Stimulated activated CD8-positive, alpha-beta memory T cell treated with anti-CD3 and anti-CD28 coated beads, Interleukin-7, amount 100 ng/mL, for 24 hours (primary cell): ENCODE results near the gene UBE2D1.

ENCODE experiments used
- DNase-seq: peaks from one replicate; pipeline ENCODE4 v3.0.0-alpha.2; 2020; ENCODE audit warnings: low read depth

UBE2D1 gene

DNA sequence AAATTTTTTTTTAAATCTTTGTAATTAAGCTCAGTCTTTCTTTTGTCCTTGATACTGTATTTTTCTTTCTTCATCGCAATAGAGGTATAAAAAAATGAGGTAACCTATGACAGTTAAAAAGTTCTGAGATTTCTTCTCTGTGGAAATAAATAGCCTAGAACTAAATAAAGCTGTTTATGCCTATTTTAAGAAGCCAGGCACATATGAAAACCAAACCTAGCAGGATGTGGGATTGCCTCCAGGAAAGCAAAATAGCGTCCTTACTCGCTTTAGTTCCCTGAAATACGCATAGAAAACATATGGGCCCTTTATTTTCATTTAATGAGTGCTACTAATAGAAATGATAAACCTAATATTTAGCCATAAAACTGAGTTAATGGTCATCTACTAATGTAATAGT, 6.6 kb downstream of the UBE2D1 start:
- DNase-seq: no peak

DNA sequence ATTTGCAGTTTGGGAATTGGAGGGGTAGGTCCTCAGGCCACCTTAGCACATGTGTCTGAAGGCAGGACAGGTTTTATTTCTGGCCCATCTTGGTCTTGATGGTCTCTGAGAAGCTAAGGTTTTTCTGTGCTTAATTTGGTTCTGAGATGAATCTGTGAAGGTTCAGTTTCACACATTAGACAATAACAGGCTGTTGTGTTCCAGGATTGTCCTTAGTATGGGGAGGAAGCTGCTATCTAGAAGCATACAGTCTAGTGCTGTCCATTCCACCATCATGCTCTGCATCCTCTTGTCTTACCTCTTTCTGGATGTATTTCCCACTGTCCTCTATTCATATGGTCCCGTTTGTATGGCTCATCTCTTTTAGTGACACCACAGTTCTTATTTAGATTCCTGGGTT, 7.1 kb downstream of the UBE2D1 start:
- no peak for DNase-seq

DNA sequence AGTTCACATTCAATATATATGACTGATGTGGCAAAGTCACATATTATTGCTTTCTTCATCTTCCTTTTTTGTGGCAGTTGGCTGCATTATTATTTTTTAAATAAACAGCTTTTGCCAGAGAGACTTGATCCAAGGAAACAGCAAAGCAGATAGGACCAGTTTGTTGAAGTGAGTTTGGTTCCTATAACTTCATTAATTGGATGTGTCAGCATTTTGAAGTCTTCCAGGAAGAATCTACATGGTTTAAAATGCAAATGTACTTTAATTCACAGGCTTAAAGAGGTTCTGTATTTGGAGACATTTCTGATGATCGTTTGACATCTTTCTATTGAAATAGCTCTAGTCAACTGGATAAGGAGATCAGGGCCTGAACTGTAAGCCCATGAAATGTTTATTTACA, 13.2 kb downstream of the UBE2D1 start:
- no peak for DNase-seq

DNA sequence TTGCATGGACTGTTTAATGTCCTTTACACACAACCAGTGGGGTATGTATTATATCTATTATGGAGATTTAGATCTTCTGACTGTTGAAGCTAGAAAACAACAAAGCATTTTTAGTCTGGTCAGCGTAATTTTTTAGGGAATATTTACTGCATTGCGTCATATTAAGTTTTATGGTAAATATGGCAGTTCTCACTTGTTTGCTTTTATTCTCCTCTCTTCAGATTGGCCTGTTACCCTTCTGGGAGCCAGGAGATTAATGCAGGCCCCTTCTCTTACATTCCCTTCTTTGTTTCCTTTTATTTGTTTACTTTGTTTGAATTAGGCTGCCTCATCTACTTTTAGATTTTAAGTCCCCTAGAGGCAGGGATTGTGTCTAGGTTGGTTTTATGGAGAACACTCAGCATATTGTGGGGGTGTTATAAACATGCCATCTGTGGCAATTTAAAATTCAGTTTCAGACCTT, 13.8 kb downstream of the UBE2D1 start:
- no peak for DNase-seq

DNA sequence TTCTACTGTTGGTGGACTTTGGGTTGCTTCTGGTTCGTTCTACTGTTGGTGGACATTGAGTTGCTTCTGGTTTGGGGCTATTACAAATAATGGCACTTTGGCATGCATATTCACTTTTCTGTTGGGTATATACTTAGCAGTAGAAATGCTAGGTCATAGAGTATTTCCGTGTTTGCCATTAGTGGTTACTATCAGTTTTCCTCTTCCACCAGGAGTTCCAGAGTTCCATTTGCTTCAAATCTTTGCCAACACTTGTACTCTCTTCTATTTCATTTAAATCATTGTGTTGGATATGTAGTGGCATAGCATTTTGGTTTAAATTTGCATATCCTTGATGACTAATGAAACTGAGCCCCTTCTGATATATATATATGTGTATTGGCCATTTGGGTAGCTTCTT, 15.2 kb downstream of the UBE2D1 start:
- no peak for DNase-seq

DNA sequence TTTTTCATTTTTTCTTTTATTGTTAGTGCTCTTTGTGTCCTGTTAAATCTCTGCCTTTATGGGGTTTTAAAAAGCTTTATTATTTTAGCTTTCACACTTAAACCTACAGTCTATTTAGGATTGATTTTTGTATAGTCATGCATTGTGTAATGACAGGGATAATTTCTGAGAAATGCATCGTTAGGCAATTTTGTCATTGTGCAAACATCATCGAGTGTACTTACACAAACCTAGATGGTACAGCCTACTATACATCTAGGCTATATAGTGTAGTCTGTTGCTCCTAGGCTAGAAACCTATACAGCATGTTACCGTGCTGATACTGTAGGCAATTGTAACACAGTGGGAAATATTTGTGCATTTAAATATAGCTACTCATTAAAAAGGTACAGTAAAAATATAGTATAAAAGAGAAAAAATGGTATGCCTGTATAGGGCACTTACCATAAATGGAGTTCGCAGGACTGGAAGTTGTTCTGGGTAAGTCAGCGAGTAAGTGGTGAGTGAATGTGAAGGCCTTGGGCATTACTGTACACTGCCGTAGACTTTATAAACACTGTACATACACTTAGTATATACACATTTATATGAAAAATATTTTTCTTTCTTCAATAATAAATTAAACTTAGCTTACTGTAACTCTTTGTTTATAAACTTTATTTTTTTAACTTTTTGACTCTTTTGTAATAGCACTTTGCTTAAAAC, 16.0 kb downstream of the UBE2D1 start:
- no peak for DNase-seq

DNA sequence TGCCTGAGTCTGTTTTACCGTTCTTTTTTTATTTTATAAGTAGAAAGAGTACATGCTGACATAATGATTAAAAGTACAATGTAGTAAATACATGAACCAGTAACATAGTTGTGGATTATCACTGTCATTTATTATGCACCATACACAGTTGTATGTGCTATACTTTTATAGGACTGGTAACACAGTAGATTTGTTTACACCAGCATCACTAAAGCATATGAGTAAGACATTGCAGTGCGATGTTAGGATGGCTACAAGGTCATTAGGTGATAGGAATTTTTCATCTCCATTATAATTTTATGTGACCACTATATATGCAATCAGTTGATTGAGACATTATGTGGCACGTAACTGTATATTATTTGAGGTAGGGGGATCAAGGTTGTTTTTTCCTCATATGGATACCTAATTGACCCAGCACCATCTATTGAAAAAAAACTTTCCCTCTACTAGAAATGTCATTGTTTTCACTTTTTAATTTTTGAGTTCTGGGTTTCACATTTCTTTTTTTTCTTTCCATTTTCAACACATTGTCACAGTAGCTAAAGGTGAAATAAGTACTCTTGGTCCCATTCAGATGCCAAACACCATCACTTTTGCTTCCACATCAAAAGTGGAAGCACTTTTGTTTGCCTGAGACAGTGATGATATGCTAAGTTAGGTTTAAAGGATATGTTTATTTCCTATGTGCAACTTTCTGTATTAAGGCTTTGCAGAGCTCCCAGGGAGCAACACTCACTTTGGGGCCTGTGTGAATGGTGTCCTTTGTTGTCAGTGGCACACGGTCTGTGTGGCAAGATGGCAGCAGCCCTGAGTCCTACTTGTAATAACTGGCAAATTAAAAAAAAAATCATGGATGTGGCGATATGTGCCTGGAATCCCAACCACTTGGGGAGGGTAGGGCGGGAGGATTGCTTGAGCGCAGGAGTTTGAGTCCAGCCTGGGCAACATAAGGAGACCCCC, 17.1 kb downstream of the UBE2D1 start:
- no peak for DNase-seq

DNA sequence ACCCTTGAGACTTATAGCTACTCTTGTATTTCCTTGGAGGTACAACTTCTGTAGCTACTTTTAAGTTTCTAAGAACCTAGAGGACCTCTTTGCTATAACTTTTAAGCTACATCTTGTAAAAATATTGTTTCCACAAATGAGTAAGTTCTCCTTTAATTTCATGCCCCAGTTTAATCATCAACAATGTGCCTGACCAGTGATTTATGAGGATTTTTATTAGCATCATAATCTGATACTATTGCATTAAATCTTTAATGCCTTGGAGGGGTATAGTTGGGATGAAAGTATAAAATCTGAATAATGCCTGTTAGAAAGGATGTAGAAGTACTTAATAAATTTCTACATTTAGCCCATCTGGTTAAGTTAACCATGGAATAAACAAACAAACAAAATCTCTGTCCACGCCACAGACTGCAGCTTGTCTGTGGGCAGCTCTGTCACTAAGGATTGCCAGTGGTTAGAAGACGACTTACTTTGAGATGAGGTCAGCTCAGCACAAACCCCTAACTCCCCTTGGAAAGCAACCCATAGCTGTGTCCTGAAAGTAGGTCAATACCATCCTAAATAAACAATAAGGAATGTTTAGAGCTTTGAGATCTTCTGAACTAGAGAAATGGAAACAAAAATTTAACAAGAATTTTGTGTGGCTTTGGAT, 18.3 kb downstream of the UBE2D1 start:
- DNase-seq: no peak

DNA sequence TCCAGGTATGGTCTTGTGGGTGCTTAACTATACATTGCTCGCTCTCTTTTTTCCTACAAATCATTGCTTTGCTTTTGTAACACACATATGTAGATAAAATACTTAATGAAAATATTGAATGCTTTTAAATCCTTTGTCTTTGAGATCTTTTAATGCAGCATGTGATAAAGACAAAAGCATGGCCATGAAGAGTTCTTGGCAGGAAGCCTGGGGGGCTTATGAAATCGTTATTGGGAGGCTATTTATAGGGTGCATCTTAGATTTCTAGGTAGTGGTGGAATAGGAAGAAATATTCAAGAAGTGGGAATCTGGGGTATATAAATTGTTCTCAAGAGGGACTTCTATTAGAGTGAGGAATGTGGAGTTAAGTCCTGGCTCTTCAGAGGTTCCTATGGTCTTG, 21.9 kb downstream of the UBE2D1 start:
- DNase-seq: no peak

DNA sequence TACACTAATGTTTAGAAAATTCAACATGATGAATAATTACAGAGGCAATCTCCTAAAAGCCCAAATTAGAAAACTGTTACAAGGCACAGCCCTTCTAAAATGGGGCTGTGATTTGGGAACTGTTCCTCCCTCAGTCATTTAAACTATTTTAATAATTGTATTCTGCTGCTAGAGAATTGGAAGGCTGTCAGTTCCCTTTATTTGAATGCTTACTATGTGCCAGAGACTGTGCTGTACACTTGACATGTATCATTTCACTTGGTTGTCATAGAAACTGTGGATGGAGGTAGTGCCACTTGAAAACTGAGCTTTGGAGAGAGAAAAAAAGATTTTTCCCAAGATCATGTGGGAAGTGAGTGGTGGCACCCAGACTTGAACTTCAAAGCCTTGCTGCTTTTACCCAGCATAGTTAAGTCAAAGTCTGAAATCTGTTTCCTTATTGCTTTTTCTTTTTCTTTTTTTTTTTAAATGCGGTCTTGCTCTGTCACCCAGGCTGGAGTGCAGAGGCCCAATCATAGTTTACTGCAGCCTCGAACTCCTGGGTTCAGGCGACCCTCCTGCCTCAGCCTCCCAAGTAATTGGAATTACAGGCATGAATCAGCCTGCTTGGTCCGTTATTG, 23.6 kb downstream of the UBE2D1 start:
- DNase-seq: no peak

DNA sequence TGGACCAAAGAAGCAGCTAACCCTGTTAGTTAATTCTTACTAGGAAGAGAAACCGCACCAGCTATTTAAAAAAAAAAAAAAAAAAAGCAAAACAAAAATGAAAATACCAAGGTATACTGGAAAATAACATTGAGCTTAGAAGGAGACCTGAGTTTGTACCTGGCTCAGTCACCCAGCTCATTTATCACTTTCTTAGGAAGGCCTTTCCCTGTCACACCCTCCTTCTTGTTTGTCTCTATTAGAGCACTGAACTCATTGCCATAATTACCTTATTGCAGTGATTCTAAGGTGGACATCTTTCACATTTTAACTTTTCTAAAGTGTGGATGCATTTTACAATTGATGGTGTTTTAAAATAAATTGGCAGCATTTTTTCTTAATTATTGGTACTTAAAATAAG, 24.1 kb downstream of the UBE2D1 start:
- no peak for DNase-seq

DNA sequence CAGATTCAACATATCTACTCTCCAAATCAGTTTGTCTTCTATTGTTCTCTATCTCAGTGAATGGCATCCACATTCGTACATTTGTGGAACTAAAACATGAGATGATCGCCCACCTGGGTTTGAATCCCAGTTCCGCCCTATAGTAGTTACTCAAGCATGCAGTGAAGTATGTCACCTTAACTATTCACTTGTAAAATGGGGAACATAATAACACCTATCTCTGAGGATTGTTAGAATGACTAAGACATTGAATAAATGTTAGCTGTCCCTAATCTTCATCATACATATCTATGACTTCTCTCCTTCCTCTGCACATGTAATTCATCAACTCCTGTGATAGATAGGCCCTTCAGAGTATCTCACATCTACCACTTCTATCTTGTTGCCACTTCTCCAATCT, 24.7 kb downstream of the UBE2D1 start:
- DNase-seq: no peak

DNA sequence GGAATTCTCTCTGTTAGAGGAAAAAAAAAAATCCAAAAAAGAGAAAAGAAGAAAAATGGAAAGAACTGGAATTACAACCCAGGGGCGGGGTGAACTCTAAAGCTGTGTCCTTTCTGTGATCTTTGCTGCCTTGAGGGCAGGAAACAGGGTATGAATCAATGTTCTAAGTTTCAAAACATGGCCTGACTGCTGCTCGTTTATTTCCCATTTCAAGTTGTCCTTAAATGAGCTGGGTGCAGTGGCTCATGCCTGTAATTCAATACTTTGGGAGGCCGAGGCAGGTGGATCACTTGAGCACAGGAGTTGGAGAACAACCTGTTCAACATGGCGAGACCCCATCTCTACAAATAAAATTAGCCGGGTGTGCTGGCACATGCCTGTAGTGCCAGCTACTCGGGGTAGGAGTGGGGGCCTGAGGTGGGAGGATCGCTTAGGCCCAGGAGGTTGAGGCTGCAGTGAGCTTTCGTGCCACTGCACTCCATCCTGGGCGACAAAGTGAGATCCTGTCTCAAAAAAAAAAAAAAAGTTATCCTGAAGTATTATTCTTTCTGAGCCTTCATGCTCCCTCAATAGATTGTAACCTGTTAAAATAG, 25.7 kb downstream of the UBE2D1 start:
- no peak for DNase-seq

DNA sequence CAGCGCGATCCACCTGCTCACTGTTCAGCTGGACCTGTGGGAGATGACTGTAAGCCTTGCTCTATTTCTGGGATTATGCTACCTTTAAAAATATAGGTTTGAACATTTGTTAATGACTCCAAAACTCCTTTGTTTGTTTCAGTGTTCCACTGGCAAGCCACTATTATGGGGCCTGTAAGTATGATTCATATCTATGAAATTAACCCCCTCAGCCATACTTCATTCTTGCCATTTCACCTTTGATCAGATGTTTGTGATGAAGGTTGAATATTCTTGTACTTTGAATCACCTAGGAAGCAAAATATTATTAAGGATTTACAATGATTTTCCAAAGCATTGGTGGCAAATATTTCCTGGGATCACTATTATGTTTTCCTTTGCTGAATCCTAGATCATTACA, 26.5 kb downstream of the UBE2D1 start:
- DNase-seq: no peak

DNA sequence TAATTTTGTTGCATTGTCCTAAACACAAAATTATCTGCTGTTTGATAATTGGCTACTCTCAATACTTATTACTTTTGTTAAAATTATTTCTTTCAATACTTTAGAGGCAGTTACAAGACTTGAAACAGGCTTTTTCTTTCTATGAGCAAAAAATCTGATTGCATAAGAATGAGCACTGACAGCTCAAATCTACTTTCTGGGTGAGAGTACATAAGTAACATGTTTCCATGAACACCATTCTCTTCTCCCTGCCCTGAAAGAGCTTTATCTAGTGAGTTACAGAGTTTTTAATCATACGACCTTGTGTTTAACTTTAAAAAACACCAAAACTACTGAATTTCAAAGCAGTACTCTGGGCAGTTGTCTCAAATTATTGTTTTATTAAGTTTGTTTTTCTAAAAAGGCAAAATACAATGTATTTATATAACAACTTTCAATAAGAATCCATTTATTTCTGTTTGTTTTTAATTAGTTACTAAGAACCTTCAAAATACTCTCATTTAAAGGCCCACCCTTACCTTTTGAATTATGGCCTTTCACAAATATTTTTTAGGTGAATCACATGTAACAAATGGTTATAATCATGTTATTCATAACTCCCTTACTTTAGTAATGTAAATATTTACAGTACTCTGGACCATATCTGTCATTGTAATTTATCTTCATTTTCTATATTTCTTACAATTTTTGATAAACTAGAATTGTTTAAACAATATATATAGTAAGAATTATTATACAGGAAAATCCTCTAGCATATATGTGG, 27.4 kb downstream of the UBE2D1 start:
- DNase-seq: no peak

DNA sequence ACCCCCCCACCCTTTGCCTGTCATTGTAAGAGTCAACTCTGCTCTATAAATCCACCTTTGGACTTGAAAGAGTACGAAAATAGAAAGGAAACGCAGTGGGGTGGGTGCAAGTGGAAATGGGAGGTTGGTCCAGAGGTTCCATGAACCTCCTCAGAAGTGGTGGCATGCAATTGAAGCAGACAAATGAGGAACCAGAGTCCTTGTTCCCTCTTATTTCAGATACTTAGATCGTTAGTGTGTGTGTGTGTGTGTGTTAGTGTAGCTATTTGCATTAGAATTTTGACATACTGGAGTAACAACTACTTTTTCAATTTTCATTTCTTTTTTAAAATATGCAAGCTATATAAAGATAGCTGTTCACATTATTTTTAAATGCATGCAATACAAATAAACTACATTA, 32.3 kb downstream of the UBE2D1 start:
- no peak for DNase-seq

DNA sequence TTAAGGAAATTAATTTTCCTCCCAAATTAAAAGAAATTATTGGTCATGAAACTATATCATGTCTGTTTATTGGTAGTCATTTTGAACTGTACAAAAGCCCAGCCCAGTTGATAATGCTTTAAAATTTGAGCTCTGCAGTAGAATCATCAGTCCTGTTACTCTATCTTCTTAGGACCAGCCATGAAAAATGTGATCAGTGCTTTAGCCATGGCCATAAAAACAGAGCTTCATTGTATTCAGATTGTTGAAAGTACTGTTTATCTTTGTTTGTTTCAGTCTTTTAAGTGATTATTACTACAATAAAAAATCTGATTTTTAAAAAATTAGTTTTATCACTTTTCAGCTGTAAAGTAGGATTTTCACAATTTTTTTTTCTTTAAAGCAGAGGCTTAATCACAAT, 36.7 kb downstream of the UBE2D1 start:
- no peak for DNase-seq

DNA sequence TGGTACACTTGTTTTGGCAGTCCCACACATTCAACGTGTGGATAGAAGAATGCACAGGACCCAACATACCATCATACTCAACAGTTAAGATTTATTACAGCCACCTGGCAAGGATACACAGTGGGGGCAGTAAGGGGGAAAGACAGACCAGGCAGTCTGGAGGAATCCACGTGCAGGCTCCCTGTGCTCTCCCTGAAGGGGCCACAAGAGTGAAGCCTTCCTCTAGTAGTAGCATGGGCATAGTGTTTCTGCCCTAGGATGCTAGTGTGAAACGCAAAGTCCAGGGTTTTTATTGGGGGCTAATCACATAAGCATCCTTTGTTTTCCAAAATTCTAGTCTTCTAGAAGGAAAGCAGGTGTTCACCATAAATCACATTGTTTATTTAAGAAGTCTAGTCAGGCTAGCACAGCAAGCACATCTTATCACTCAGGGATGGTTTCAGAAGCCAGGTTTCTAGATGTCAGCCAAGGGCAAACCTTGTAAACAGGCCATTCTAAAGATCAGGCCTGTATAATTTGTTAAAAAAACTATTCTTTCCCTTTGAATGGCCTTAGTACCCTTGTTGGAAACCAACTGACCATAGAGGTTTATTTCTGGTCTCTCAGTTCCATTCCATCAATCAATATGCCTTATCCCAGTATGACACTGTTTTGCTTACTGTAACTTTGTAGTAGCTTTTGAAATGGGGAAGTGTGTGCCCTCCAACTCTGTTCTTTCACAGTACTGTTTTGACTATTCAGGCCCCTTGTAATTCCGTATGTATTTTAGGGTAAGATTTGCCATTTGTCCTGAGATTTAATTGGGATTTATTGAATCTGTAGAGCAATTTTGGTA, 38.0 kb downstream of the UBE2D1 start:
- no peak for DNase-seq

DNA sequence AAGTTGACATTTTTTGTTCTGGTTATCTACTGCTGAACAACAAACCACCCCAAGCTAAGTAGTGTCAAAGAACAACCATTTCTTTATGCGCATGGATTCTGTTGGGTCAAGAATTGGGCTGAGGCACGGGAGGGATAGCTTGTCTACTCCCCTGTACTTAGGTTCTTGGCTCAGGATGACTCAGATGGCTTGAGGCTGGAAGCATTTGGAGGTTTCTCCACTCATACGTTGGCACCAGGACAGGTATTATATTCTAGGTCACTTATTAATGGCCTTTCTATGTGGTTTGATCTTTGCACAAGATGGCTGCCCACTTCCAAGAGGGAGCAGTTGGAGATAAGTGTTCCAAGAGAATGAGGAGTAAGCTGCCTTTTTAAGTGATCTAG, 38.6 kb downstream of the UBE2D1 start:
- DNase-seq: no peak

DNA sequence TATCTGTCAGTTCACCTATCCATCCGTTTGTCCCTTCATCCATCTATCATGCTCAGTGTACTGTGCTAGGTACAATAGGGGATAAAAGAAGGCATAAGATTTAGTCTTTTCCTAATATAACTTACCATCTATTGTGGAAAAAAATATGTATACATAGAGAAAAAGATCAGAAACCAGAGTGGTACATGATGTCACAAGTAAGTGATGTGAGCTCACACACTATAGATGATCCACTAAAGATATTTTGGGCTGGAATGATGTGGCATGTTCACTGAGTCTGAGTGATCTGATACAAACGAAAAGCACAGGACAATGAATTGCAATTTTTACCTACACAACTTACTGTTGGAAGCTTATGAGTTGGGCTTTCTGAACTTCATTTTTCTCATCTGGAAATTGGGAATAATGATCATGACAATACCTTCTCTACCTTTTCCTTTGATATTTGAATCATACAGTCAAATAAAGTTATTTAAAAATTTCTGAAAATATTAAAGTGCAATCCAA, 47.7 kb downstream of the UBE2D1 start:
- DNase-seq: no peak
